AG10803 (cell line): ENCODE measurements around the gene DLG2.

Source experiments
- DNase-seq: peaks from one replicate; pipeline ENCODE4 v3.0.0; 2010; ENCODE audit warnings: low read depth
- H3K4me3 ChIP-seq: 2 replicates; pipeline ENCODE4 v1.5.1; 2011; ENCODE audit warnings: mild to moderate bottlenecking, low read length, control low read depth
- CTCF ChIP-seq: conservative IDR thresholded peaks from 2 replicates; pipeline ENCODE4 v1.5.1; 2011; ENCODE audit warnings: mild to moderate bottlenecking, low read length, control low read depth, inconsistent platforms

The DLG2 gene

GRCh38 chr11:83951521-83951920 is 1675.6 kb downstream of the DLG2 start:
- TF ChIP-seq CTCF = no peak
- no peak for DNase-seq
- H3K4me3 ChIP-seq = no peak overlapping the region

- H3K4me3 ChIP-seq = no peak overlapping the region
- no peak for DNase-seq
- no peak for TF ChIP-seq CTCF
Observed at GRCh38 chr11:83948200-83948599, 1678.9 kb downstream of the DLG2 start.

GRCh38 chr11:83945976-83946375 is 1681.2 kb downstream of the DLG2 start:
- no peak for DNase-seq
- no peak overlapping the region for H3K4me3 ChIP-seq
- TF ChIP-seq CTCF = no peak

- DNase-seq = no peak
- H3K4me3 ChIP-seq = no peak overlapping the region
- no peak for TF ChIP-seq CTCF
Observed at GRCh38 chr11:83941050-83941449, 1686.1 kb downstream of the DLG2 start.

GRCh38 chr11:83938148-83938547 is 1689.0 kb downstream of the DLG2 start:
- TF ChIP-seq CTCF = no peak
- no peak for DNase-seq
- H3K4me3 ChIP-seq = no peak overlapping the region

GRCh38 chr11:83933008-83933407 is 1694.1 kb downstream of the DLG2 start:
- TF ChIP-seq CTCF = no peak
- H3K4me3 ChIP-seq = no peak overlapping the region
- DNase-seq = no peak

GRCh38 chr11:83927422-83927821 is 1699.7 kb downstream of the DLG2 start:
- DNase-seq = no peak
- TF ChIP-seq CTCF = no peak
- no peak overlapping the region for H3K4me3 ChIP-seq
